ENCODE data around the gene YIPF4. TPM values are rescaled to one million over a fixed set of nuclear protein-coding genes. Genes with fewer than 3 reads are reported as not detected.

Gene YIPF4
- total RNA-seq, 2 donors from 2014 or later, result 13.0 to 18.1 TPM

- H3K36me3 ChIP-seq, result peaks cover 0 to 3% of the 10 kb centered on the region in 2 donors
- peak overlapping the region; percentile 76 to 82 for H3K27ac ChIP-seq
- H3K4me1 ChIP-seq (replicated peaks), result no peaks in the 10 kb centered on the region
- intact Hi-C loops (cut with DNase I), result loop anchor here (5.0 kb wide), 2 partner anchors 110 to 265 kb away; partner anchors contain the start of genes MEMO1 and SLC30A6
- no peaks in the 10 kb centered on the region for H3K27me3 ChIP-seq (replicated peaks; ENCODE audit: insufficient read depth)
- 41% methylated on average over 5 of the region's 5 CpGs for WGBS
- H3K9me3 ChIP-seq, result no peaks in the 10 kb centered on the region
- DNase-seq (ENCODE audit: low spot score), result no peak
- peak overlapping the region; percentile 77 to 96 for H3K4me3 ChIP-seq
- TF ChIP-seq POLR2A (IDR thresholded peaks at IDR 0.05) (no peak), POLR2AphosphoS5 (IDR thresholded peaks at IDR 0.05) (no peak), CTCF (IDR thresholded peaks at IDR 0.05) (no peak)
These were observed 386 bp upstream of the YIPF4 start for GRCh38 chr2:32277363-32277673.

- Histone ChIP-seq H3K27ac (peak overlapping the region; percentile 76 to 82), H3K9me3 (no peaks in the 10 kb centered on the region), H3K4me1 (replicated peaks) (no peaks in the 10 kb centered on the region), H3K27me3 (replicated peaks; ENCODE audit: insufficient read depth) (no peaks in the 10 kb centered on the region), H3K36me3 (peaks cover 0 to 5% of the 10 kb centered on the region in 2 donors), H3K4me3 (peak overlapping the region; percentile 77 to 96)
- no peak for DNase-seq (ENCODE audit: low spot score)
- no peak for TF ChIP-seq CTCF (IDR thresholded peaks at IDR 0.05)
- 7% methylated on average over 6 of the region's 6 CpGs for WGBS
- intact Hi-C loops (cut with DNase I), result loop anchor here (5.0 kb wide), 2 partner anchors 111 to 266 kb away; partner anchors contain the start of genes MEMO1 and SLC30A6
These were observed 762 bp downstream of the YIPF4 start for GRCh38 chr2:32278478-32278853.

GRCh38 chr2:32284321-32284720 lies 6.6 kb downstream of the YIPF4 start:
- WGBS, result 90% methylated on average over 2 of the region's 2 CpGs
- intact Hi-C loops (cut with DNase I), result no loop called here
- peaks cover 0 to 5% of the 10 kb centered on the region in 2 donors for H3K36me3 ChIP-seq
- TF ChIP-seq CTCF (IDR thresholded peaks at IDR 0.05) (no peak), POLR2AphosphoS5 (IDR thresholded peaks at IDR 0.05) (no peak), POLR2A (IDR thresholded peaks at IDR 0.05) (no peak)
- H3K27me3 ChIP-seq (replicated peaks; ENCODE audit: insufficient read depth), result no peaks in the 10 kb centered on the region
- no peak overlapping the region for H3K4me3 ChIP-seq
- H3K27ac ChIP-seq, result no peak overlapping the region
- no peaks in the 10 kb centered on the region for H3K4me1 ChIP-seq (replicated peaks)
- no peaks in the 10 kb centered on the region for H3K9me3 ChIP-seq
- no peak for DNase-seq (ENCODE audit: low spot score)

- Histone ChIP-seq H3K4me1 (replicated peaks) (no peaks in the 10 kb centered on the region), H3K36me3 (no peaks in the 10 kb centered on the region), H3K9me3 (no peaks in the 10 kb centered on the region), H3K27me3 (replicated peaks; ENCODE audit: insufficient read depth) (no peaks in the 10 kb centered on the region), H3K27ac (no peak overlapping the region), H3K4me3 (no peak overlapping the region)
- WGBS, result 68% methylated on average over 4 of the region's 4 CpGs
- TF ChIP-seq CTCF (IDR thresholded peaks at IDR 0.05), result no peak
- TF ChIP-seq POLR2AphosphoS5 (IDR thresholded peaks at IDR 0.05), result no peak
- TF ChIP-seq POLR2A (IDR thresholded peaks at IDR 0.05), result no peak
- no peak for DNase-seq (ENCODE audit: low spot score)
- intact Hi-C loops (cut with DNase I), result no loop called here
These were observed 11.7 kb downstream of the YIPF4 start for GRCh38 chr2:32289165-32289999.

- Histone ChIP-seq H3K36me3 (no peaks in the 10 kb centered on the region), H3K27ac (no peak overlapping the region), H3K27me3 (replicated peaks; ENCODE audit: insufficient read depth) (no peaks in the 10 kb centered on the region), H3K9me3 (no peaks in the 10 kb centered on the region), H3K4me3 (no peak overlapping the region), H3K4me1 (replicated peaks) (no peaks in the 10 kb centered on the region)
- TF ChIP-seq POLR2AphosphoS5 (IDR thresholded peaks at IDR 0.05) (no peak), POLR2A (IDR thresholded peaks at IDR 0.05) (no peak), CTCF (IDR thresholded peaks at IDR 0.05) (no peak)
- WGBS, result 91% methylated on average over 2 of the region's 2 CpGs
- DNase-seq (ENCODE audit: low spot score), result no peak
- intact Hi-C loops (cut with DNase I), result no loop called here
These were observed 12.3 kb downstream of the YIPF4 start for GRCh38 chr2:32290000-32290339.
